ENCODE results near the gene EXOSC3. TPM values are rescaled to one million over a fixed set of nuclear protein-coding genes. Genes with fewer than 3 reads are reported as not detected.
"Not testable (repeated sequence)": the region's sequence is repeated elsewhere in the genome, so short reads cannot be mapped to it uniquely, and the experiment has no call there.

The EXOSC3 gene
- total and polyA plus RNA-seq, 8 donors = 7.6 to 190 (median 25.3) TPM

DNA sequence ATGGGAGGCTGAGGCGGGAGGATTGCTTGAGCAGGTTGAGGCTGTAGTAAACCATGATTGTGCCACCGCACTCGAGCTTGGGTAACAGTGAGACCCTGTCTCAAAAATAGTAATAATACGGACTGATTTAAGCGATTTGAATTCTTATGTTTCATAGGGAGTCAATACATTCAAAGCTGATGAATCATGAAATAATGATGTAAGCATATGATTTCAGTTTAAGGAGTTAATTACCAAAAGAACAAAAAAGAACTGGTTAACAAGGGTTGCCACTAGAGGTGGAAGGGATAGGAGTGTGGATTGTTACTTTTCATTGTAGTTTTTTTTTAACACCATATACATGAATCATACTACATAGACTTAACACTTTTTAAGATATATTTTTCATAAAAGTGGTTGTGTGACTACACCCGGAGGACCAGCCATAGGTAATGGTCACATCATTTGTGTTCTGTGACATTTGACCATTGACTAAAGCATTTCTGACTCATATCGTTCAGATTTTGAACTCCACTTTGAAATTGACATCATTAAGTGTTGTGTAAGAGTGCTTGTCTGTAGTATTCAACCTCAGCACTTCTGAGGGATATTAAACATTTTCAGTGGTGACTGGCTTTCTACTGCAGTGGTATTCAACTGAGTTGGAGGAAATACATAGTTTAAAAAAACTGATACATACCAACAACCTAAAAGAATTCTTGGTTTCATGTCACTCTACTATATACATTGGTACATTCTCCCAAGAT lies 24.3 kb downstream of the EXOSC3 start:
- Histone ChIP-seq H3K9me3 (no peaks in the 10 kb centered on the region), H3K27me3 (no peaks in the 10 kb centered on the region), H3K27ac (no peak overlapping the region), H3K36me3 (peaks cover 0 to 32% (median 27%) of the 10 kb centered on the region in 4 donors), H3K4me3 (no peak overlapping the region), H3K4me1 (peaks cover 0 to 10% (median 4%) of the 10 kb centered on the region in 4 donors)
- 85 to 93% (median 90%) methylated on average over 7 of the region's 7 CpGs for WGBS, 5 donors
- no peak for DNase-seq
- intact Hi-C loops (cut with DNase I; ENCODE audit: low total_unique reads) = no loop called here
- no peak for TF ChIP-seq EP300 (IDR thresholded peaks at IDR 0.05)
- no peak for TF ChIP-seq POLR2AphosphoS5 (IDR thresholded peaks at IDR 0.05)
- TF ChIP-seq POLR2A (IDR thresholded peaks at IDR 0.05) = no peak
- TF ChIP-seq CTCF (IDR thresholded peaks at IDR 0.05) = no peak

GRCh38 chr9:37758747-37759146 lies 26.1 kb downstream of the EXOSC3 start:
- Histone ChIP-seq H3K27ac (no peak overlapping the region), H3K4me1 (peaks cover 9 to 27% (median 20%) of the 10 kb centered on the region in 4 donors), H3K27me3 (no peaks in the 10 kb centered on the region), H3K9me3 (no peaks in the 10 kb centered on the region), H3K36me3 (peaks cover 0 to 16% (median 13%) of the 10 kb centered on the region in 4 donors), H3K4me3 (no peak overlapping the region)
- WGBS, 5 donors = 76 to 90% (median 86%) methylated on average over 3 of the region's 3 CpGs
- intact Hi-C loops (cut with DNase I; ENCODE audit: low total_unique reads) = no loop called here
- no peak for DNase-seq
- no peak for TF ChIP-seq EP300 (IDR thresholded peaks at IDR 0.05)
- no peak for TF ChIP-seq POLR2AphosphoS5 (IDR thresholded peaks at IDR 0.05)
- no peak for TF ChIP-seq CTCF (IDR thresholded peaks at IDR 0.05)
- no peak for TF ChIP-seq POLR2A (IDR thresholded peaks at IDR 0.05)

DNA sequence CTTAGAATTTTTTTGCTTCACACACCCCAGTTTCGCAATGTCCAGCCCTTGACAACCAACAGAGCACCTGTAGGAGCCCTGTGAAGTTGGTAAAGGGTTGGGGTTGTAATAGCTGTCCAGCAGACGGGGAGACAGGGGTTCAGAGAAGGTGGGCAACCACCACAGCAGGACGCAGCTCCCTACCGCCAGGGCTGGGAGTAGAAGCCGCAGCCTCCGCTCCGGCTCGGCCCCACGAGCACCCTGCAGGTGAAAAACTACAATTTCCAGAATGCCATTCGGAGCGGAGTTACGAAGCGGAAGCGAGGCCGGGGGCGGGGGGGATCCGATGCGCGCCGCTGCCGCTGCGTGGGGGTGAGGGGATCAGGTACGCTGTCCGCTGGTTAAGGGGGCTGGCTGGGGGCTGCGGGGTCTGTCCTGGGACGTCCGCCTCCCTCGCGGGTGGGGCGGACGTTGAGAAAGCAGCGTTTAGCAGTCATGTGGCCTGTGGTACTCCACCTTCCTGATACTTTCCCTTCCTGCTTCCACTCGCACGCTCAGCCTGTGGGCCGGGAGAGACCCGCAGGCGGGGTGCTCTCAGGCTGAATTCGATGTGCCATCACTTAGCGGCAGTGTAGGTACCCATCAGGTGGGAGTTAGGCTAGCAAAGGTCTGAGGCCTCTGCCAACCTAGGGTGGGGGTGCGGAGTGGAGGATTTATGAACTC lies 31.2 kb downstream of the EXOSC3 start, which contains the start of gene TRMT10B:
TRMT10B (plus strand) TSS at position 317 of the 702 bp plus-strand sequence. CDS start 8,127 bp downstream, outside the sequence.
- Histone ChIP-seq H3K36me3 (no peaks in the 10 kb centered on the region), H3K4me1 (peaks cover 14 to 32% (median 26%) of the 10 kb centered on the region in 4 donors), H3K4me3 (peak within 1 kb of the TSS; percentile 61 to 71 (median 66)), H3K27ac (peak within 1 kb of the TSS; percentile 82 to 92 (median 88)), H3K27me3 (no peaks in the 10 kb centered on the region), H3K9me3 (no peaks in the 10 kb centered on the region)
- TF ChIP-seq POLR2AphosphoS5 (IDR thresholded peaks at IDR 0.05) = no peak
- no peak for TF ChIP-seq EP300 (IDR thresholded peaks at IDR 0.05)
- TF ChIP-seq CTCF (IDR thresholded peaks at IDR 0.05) = no peak
- TF ChIP-seq POLR2A (IDR thresholded peaks at IDR 0.05) = no peak
- peak; percentile 62 to 92 for DNase-seq
- WGBS, 5 donors = 2 to 4% (median 3%) methylated on average over 30 to 40 of the region's 40 CpGs
- intact Hi-C loops (cut with DNase I; ENCODE audit: low total_unique reads) = no loop called here

DNA sequence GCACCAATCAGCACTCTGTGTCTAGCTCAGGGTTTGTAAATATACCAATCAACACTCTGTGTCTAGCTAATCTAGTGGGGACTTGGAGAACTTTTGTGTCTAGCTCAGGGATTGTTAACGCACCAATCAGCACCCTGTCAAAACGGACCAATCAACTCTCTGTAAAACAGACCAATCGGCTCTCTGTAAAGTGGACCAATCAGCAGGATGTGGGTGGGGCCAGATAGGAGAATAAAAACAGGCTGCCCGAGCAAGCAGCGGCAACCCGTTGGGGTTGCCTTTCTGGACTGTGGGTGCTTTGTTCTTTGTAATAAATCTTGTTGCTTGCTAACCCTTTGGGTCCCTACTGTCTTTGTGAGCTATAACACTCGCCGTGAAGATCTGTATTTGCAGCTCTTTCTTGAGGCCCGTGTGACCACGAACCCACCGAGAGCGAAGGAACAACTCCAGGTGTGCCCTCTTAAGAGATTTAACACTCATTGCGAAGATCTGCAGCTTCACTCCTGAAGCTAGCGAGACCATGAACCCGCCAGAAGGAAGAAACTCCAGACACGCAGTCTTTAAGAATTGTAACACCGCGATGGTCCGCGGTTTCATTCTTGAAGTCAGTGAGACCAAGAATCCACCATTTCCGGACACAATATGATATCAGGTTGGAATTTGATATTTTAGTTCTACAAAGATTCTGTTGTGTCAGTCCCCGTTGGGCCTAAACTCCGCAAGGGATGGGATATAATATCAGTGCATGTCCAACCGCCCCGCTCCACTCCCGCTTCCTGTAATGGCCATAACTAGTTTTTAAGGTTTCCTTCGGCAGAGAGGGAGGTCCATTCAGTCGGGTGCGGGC lies 32.0 kb downstream of the EXOSC3 start:
- TF ChIP-seq POLR2A (IDR thresholded peaks at IDR 0.05) = no peak
- no peak for TF ChIP-seq CTCF (IDR thresholded peaks at IDR 0.05)
- no peak for TF ChIP-seq EP300 (IDR thresholded peaks at IDR 0.05)
- no peak for TF ChIP-seq POLR2AphosphoS5 (IDR thresholded peaks at IDR 0.05)
- no peaks in the 10 kb centered on the region for H3K36me3 ChIP-seq
- DNase-seq = no peak
- H3K27ac ChIP-seq = peak overlapping the region; percentile 82 to 92 (median 88)
- intact Hi-C loops (cut with DNase I; ENCODE audit: low total_unique reads) = no loop called here
- H3K27me3 ChIP-seq = no peaks in the 10 kb centered on the region
- peaks cover 14 to 32% (median 26%) of the 10 kb centered on the region in 4 donors for H3K4me1 ChIP-seq
- H3K9me3 ChIP-seq = no peaks in the 10 kb centered on the region
- peak overlapping the region; percentile 61 to 71 (median 66) for H3K4me3 ChIP-seq
- 90 to 92% (median 90%) methylated on average over 29 of the region's 29 CpGs for WGBS, 5 donors

DNA sequence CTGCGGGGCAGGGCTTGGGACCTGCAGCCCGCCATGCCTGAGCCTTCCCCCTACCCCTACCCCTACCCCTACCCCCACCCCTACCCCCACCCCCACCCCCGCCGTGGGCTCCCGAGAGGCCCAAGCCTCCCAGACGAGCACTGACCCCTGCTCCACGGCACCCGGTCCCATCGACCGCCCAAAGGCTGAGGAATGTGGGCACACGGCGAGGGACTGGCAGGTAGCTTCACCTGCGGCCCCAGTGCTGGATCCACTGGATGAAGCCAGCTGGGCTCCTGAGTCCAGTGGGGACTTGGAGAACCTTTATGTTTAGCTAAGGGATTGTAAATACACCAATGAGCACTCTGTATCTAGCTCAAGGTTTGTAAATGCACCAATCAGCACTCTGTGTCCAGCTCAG lies 32.8 kb downstream of the EXOSC3 start:
- H3K4me3 ChIP-seq; DNase-seq; H3K27ac ChIP-seq; H3K36me3 ChIP-seq; intact Hi-C loops (cut with DNase I; ENCODE audit: low total_unique reads); H3K9me3 ChIP-seq; H3K27me3 ChIP-seq: not testable (repeated sequence)
- WGBS, 5 donors = 91 to 98% (median 97%) methylated on average over 9 to 13 of the region's 13 CpGs; no CpG with 5 or more reads in 1 of the 5 donors
- peaks cover 14 to 32% (median 26%) of the 10 kb centered on the region in 4 donors for H3K4me1 ChIP-seq

GRCh38 chr9:37751704-37752103 lies 33.2 kb downstream of the EXOSC3 start:
- H3K27me3 ChIP-seq, DNase-seq: not testable (repeated sequence)

More at GRCh38 chr9:37751704-37752103, 33.2 kb downstream of the EXOSC3 start:
- H3K4me3 ChIP-seq; H3K27ac ChIP-seq; H3K36me3 ChIP-seq; H3K9me3 ChIP-seq; intact Hi-C loops (cut with DNase I; ENCODE audit: low total_unique reads): not testable (repeated sequence)
- 87 to 95% (median 91%) methylated on average over 18 to 28 of the region's 30 CpGs for WGBS, 5 donors
- H3K4me1 ChIP-seq = peaks cover 14 to 32% (median 26%) of the 10 kb centered on the region in 4 donors
